GM18517 (cell line): ENCODE data around the gene ITGB5.

ENCODE experiments used
- ATAC-seq: cut with Tn5 transposase; IDR thresholded peaks from one replicate; pipeline ENCODE4 v1.9.1; 2021; ENCODE audit warnings: mild to moderate bottlenecking, moderate library complexity; ENCODE audit not compliant: unreplicated experiment

Gene ITGB5

DNA sequence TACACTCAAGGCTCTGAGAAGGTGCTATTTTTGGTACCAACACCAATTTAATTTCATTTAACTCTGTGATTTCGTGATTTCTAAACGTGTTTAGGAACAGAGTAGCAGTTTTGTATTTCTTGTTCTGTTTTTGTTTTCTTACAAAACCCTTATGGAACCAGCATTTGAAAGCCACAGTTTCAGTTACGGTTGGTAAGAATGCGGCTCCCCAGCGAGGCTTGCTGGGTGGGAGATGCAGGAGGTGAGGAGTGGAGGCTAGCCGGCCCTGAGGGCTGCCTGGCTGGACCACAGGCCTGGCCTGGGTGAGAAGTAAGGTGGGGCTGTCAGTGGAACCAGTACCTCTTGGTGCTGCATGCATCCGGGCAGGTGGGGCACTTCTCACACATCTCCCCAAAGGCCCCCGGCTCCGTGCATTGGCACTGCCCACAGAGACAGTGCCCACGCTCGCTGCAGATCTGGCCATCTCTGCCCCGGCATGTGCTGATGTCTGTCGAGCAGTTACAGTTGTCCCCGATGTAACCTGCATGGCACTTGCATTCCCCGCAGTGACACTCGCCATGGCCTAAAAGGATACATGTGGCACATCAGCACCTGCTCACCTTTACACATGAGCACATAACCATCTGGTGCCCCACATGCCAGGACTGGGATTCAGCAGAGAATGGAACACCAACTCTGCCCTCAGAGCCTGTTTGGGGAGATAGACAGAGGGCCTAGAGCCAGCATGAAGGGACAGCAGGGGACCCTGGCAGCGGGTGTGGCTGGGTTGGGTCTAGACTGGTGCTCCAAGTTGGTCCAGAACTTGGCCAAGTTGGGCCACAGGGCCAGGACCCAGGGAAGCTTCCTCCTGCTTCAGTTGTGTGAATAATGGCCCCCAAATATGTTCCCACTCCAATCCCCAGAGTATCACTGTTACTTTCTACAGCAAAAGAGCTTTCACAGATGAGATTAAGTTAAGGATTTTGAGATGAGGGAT is 113.5 kb downstream of the ITGB5 start:
- no peak for ATAC-seq

DNA sequence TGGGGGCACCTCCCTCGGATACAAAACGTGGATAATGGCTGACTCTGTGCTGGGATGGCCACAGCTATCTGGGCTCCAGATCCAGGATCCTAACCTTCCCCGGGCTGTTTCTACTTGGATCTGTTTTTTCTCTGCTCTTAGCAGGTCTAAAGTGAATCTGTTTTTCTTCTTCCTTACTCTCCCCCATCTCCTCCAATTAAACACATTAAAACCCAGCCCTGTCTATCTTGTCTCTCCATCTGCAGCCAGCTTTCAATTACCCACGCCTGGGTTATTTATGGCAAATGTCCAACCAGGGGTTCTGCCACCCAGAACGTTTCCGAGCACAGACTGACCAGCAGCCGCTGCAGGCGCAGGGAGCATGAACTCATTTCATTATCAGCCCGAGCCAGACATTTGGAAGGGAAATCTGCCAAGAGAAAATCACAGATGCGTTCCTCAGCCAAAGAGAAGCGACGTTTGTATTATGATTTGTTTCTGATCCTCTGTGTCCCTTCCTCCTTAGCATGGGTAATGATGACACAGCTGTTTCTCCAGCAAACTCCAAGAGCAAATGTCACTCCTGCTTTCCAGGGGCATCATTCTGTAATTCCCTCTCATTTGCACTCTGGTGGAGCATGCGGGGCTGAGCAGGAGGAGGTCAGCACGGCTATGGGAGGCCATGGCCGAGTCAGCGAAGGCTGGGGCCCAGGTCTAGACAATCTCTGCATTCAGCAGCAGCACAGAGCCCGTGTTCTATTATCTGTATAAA is 114.9 kb downstream of the ITGB5 start:
- no peak for ATAC-seq

DNA sequence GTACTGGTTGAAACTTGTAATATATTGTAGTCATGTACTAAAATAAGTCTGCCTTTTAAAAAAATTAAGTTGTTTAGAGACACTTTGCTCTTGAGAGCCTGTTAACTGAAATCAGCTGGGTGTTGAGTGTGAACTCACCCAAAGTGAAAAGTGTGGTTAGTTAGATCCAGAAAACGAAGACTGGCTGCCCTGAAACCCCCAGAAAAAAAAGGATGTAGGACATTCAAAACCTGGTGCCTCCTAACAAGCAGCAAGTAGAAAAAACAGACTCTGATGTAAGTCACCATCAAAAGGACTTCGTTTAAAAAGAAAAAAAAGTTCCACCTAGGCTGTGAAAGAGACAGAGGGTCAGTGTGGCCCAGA is 116.1 kb downstream of the ITGB5 start:
- ATAC-seq, result no peak

DNA sequence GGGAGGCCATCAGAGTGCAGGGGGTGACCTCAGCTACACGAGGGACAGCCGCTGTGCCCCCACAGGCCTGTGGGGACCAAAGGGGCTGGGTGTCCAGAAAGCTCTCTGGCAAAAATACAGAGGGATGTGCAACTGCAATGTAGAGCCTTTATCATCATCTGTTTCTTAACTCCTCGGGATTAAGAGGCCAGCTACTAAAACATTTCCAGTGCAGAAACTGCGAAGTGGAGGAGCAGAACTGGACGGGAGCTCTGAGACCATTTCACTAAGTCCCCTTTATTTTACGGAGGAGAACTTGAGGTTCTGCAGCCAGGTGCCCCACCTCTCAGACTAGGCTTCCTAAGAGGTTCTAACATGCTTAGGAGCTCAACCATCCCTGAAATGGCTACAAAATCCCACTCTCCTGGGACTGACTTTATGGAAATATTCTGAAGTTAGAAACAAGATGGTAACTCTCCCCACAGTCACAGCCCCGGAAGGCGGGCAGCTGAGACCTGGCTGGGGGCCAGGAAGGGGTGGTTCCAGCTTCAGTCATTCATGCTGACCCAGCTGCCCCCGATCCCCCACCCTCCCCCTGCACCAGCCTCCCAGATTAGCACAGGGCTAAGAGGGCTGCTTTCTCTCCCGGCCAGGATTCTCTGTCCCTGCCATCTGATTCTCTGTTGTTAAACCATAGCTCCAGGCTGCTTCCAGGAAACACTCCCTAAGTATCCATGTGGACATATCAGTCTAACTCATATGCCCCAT is 116.7 kb downstream of the ITGB5 start:
- no peak for ATAC-seq

DNA sequence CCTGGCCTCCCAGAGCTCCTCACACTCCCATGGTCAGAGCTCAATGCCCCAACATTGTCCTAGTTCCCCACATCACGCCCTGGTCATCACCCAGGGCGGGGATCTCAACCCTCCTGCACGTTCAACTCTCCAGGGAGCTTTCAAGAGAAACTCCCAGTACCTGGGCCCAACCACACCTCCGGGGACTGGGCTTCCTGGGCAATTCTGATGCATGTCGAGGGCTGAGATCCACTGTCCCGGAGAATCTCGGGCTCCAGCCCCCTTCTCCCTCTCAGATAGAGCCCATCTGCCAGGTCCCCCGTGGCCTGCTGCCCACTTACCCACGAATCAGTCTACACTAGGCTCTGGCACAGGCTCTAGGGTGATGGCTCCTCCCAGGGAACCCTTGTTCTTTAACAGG is 117.7 kb downstream of the ITGB5 start:
- no peak for ATAC-seq

DNA sequence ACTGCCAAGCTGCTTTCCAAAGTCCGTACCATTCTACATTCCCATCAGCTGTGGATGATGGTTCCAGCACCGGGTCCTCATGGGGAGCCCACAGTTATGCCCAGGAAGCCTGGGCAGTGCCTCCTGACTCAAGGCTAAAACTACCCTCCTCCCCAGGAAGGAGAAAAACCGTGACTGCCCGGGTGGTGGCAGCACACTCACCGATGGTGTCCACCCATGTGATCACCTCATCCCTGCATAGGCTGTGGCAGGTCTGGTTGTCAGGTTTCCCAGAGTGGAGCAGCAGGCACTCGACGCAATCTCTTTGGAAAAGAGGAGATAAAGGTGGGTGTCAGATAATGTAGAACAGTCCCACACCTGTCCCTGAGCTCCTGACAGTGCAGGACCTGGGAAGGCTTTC is 118.4 kb downstream of the ITGB5 start:
- no peak for ATAC-seq

DNA sequence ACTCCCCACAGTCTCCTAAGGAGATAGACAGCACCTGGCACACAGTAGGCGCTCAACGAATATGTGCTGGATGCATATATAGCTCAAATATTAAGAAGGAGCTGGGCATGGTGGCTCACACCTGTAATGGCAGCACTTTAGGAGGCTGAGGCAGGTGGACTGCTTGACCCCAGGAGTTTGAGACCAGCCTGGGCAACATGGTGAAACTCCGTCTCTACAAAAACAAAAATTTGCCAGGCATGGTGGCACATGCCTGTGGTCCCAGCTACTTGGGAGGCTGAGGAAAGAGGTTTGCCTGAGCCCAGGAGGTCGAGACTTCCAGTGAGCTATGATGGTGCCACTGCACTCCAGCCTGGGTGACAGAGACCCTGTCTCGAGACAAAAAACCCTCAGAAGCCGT is 119.5 kb downstream of the ITGB5 start:
- ATAC-seq, result no peak

DNA sequence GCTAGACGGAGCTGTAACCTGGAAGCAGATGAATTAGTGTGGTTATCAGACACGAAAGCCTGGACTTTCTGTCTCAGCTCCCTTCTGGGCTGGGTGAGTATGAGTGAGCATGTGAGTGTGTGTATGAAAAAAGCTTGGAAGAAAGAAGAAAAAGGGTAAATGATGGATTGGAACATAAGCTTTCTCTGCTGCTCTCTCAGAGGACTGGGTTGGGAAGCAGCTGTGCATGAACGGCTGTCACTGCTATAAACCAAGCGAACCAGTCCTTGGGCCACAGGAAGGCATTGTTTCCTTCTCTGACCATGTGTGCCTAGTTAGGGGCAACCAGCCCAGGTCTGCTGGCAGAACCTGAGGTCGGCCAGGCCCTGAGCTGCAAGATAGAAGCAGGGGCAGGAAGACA is 119.9 kb downstream of the ITGB5 start:
- ATAC-seq, result no peak

DNA sequence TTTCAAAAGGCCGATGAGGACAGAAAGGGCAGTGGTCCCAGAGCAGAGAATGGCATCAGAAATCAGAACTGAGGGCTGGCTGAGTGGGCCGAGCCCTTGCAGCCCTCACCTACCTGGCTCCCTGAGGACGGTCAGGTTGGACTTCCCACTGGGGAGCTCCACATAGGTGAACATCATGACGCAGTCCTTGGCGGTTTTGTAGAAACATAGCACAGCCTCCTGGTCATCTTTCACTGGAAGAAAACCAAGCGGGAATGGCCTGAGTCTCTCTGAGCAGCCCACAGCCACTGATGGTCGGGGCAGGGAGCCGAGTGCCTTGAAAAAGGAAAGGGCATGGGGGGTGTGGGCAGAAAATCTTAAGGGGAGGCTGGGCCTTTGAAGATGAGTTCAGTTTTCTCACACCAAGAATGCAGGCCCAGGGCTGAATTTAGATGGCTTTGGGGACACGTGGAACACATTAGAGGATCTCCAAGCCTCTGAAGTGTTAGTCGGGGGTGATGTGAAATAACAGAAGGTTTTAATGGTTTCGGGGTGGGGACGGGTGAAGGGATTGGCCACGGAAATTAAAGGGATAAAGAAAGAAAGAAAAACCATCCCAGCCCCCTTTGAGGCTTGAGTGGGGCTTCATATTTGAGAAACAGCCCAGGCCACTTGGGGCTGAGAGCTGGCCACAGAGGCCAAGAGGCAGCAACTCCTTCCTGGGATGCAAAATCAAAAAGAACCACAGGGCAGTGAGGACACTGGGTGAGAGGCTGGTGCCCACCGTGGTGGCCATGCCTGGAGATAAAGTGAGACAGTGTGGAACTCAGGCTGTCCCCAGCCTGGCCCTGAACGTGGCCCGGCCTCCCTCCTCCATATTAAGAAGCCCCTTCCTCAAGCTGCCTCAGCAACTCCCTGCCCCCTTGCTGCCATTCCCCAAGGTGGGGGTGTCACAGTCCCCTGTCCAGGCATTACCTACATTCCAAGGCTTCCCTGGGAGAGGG is 120.8 kb downstream of the ITGB5 start:
- no peak for ATAC-seq

DNA sequence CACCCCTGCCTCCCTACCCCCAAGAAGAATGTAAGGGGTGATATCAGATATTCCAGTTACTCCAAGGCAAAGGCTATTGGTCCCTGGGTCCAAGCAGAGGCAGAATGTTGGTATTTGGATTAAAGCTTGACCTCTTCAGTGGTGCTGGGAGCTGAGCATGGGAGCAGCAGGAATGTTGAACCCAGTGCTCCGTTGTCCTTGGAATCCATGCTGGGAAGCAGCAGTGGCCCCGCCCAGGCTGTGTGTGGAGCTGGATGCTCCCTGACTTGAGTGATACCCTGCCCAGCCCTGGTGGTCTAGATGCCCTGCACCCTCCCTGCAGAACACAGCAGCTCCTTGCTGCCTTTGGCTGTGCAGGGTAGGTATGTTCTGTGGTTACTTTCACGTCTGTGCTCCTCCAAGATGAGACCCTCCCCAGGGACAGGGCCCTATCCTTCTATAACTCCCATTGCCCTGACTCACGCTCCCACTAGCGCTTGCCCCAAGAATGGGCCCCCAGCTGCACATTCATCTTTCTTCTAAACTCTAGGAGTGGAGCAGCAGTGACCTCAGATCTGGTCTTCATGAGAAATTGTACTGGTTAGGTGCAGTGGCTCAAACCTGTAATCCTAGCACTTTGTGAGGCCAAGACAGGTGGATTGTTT is 121.8 kb downstream of the ITGB5 start:
- no peak for ATAC-seq

DNA sequence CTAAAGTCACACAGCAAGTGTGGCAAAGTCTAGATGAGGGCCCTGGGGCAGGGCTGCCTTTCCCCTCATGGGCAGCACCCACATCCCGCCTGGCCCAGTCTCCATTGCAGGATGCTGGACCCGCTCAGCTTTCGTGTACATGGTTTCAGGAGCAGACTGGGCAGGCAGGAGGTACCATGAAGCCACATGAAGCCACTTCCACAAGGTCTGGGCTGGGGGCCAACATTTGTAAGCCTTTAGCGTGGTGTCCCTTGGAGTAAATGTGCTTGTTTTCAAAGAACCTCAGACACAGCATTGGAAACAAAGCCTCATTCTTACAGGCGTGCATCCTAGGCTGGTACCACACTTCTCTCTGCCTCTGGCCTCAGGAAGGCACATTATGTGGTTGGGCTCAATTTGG is 122.4 kb downstream of the ITGB5 start:
- no peak for ATAC-seq

DNA sequence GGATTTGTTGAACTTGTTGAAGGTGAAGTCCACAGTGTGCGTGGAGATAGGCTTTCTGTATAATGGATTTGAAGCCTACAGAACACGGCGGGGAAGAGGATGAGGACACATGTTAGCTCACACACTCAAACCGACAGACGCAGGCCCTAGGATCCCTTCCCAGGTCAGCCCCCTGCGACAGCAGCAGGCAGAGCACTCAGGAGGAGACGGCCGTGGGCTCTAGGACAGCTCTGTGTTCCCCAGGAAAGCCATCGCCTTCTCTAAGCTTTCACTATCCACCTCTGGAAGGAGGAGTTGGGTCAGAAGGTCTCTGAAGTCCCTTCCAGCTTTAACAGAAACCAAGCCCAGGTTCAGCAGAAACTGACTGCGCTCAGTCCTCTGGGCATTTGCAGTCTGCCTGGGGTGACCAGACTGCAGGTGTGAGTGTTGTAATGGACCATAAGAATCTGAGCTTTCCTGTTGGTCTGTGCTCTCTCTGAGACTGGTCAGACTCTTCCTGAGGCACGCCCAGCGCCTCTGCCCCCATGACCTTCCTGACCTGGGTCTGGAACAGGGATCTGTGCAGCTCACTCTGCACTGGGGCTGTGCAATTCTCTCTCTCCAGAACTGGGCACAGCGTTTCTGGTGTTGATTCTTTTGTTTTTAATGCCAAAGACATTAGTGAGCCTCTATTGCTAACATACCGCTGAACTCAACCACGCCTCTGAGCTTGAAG is 123.4 kb downstream of the ITGB5 start:
- no peak for ATAC-seq

DNA sequence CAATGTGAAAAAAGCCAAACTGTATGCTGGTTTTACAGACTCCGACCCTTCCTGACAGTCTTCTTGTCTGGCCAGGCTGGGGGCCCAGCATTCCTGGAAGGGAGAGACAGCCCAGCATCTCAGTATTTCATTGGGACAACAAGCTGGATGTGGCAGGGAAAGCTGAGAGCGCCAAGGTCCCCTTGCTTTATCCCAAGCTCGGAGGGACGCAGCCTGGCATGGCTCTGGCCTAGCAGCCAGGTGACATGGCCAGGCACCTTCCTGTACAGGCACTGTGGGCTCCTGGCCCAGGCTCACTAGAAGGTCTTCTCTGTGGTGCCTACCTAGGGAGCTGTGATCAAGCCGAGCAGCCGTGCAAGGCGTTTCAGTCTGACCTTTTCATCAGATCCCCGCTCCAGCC is 124.0 kb downstream of the ITGB5 start:
- no peak for ATAC-seq

DNA sequence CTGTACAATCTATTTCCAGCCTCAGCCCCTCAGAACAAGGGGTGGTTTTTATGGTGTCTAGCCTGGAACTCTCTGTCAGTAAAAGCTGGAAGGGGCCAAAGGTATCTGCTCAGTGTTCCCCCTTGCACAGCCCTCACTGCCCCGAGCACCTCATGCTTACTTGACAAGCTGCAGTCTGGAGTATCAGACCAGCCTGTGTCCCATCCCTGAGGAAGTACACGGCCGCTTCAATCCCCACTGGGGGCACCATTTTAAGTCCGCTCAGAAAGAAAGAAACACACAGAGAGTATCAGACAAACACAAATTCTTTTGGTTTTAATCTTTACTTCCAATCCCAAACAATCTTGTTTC is 124.5 kb downstream of the ITGB5 start:
- no peak for ATAC-seq

DNA sequence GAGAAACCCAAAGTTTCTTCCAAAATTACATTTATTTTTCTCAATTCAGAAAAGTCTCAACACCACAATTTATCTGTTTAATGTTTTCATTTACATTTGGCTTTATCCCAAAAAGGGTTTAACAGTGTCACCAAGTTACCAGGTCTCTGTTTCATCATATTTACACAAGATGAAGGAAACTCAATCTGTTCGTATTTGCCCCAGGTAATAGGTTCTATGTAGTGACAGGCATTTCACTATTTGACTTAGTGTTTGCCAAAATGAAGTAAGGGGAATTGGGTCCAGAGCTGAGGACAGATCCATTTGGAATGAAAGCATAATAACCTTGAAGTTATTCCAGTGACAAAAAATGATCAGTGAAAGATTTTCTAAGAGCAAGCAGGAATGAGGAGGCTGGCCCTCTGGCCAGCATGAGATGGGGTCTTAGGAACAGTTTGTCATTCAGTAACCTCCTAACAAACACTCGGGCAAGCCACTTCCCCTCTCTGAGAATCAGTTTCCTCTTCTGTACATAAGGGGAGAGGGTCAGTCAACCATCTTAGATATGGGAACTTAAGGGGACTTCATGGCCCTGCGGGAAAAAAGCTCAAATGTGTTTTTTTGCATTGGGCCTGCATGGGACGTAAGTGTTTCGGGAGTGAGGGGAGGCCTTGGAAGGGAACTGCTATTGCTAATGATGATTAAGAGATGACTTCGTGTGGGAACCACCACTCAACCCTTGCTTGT is 125.1 kb downstream of the ITGB5 start:
- no peak for ATAC-seq

DNA sequence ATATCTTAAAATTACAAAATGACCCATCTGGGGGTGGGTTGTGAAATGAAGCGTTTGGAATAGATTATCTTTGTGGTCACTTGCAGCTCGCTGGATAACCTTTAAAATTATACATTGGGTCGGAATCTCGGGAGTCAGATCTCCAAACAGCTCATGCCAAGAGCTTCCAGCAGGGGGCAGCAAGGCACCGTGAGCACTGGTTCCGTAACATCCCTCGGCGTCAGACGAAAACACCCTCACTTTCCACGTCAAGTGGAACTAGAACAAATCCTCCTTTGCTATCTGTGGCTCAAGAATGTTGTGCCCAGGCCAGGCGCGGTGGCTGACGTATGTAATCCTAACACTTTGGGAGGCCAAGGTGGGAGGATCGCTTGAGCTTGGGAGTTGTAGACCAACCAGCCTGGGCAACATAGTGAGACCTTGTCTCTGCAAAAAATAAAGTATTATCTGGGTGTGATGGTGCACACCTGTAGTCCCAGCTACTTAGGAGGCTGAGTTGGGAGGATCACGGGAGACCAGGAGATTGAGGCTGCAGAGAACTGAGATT is 125.8 kb downstream of the ITGB5 start:
- peak; percentile 56 for ATAC-seq

DNA sequence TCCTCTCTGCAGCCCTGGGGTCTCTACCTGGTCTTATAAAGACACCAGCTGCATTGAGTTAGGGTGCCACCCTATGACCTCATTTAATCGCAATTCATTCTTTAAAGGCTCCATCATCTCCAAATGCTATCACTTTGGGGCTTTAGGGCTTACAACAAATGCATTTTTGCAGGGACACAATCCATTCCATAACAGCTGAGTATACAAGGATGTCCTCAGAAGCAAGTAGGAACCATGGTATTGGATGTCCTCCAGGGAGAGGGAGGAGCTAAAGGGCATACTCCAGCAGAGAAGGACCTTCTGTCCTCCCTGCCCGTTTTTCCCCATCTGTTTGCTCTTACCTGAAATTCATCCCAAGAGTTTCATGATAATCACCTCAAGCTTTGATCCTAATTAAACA is 126.6 kb downstream of the ITGB5 start:
- ATAC-seq, result no peak

DNA sequence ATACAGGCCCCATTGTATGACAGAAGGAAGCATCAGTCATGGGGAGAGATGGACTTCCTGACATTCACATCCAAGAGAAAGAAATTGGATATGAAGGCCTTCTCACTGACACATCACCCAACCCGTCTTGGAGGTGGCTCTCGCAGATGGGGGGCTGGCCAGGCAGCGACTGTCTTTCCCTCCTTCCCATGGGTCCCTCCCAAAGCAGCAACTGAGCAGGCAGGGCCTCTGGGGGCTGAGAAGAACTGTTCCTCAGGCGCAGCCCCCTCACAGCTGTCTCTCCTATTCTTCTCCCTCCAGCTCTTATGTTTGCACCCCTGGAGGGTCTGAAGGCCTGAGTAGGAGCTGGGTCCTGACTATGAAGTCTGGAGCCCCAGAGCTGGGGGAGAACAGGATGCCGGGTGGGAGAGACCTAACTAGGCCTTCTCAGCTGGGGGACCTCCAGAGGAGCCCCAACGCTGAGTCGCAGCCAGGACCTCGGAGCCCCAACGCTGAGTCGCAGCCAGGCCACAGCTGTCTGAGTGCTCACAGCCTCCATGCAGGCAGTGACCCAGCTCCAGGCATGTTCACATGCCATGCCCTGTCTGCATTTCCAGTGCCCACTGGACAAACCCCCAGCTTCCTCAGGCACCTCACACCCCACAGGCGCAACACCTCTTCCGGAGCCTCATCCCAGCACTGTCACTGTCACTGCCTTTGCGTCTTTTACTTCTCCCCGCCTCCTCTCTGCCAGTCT is 127.3 kb downstream of the ITGB5 start:
- ATAC-seq, result no peak
